ENCODE measurements around the gene EDNRA. TPM values are rescaled to one million over a fixed set of nuclear protein-coding genes. Genes with fewer than 3 reads are reported as not detected.
"Not testable (repeated sequence)": the region's sequence is repeated elsewhere in the genome, so short reads cannot be mapped to it uniquely, and the experiment has no call there.

The EDNRA gene
- total RNA-seq (2022) (0.58 and 0.73 TPM in 2 replicates), Bru-seq, nascent RNA (percentile 25 among the genes with signal in this experiment), BruChase-seq, experiment 1, labeled RNA remaining after a 2-hour chase (percentile 27 among the genes with signal in this experiment), BruChase-seq, experiment 2, labeled RNA remaining after a 6-hour chase (percentile 20 among the genes with signal in this experiment)
- long read RNA-seq, partial matches to known transcripts = 4 of 6 reads
- long read RNA-seq, other reads (novel, unspliced or antisense) = 2 of 6 reads

- ChIA-PET CTCF (no interaction called here), POLR2A (no interaction called here)
- H3K36me3 ChIP-seq (ENCODE audit: control insufficient read depth, insufficient read depth, low read length) = no peaks in the 10 kb centered on the region
- H3K4me1 Mint-ChIP-seq (ENCODE audit: low read depth, unreplicated experiment) = no peaks in the 10 kb centered on the region
- intact Hi-C loops (cut with micrococcal nuclease; ENCODE audit: unreplicated experiment) = no loop called here
- no peak within 1 kb of the TSS for H3K4me3 Mint-ChIP-seq (ENCODE audit: unreplicated experiment)
- H3K9me3 Mint-ChIP-seq (ENCODE audit: unreplicated experiment) = no peaks in the 10 kb centered on the region
- H3K27ac Mint-ChIP-seq (ENCODE audit: unreplicated experiment) = no peak within 1 kb of the TSS
- H3K9me3 ChIP-seq = no peaks in the 10 kb centered on the region
- no TSS peak for BruUV-seq (replicated peaks)
- DNase-seq = no peak
- no peak for TF ChIP-seq CTCF (IDR thresholded peaks at IDR 0.05; ENCODE audit: insufficient read depth in 1 of 2, low read depth in 1 of 2, low read length in 1 of 2, severe bottlenecking in 1 of 2, unreplicated experiment in 1 of 2)
- no peaks in the 10 kb centered on the region for H3K27me3 ChIP-seq (replicated peaks; ENCODE audit: control insufficient read depth, insufficient read depth, low read length)
- H3K36me3 Mint-ChIP-seq (ENCODE audit: insufficient read depth, unreplicated experiment) = no peaks in the 10 kb centered on the region
- no peaks in the 10 kb centered on the region for H3K4me1 ChIP-seq
- peaks cover 7% of the 10 kb centered on the region for H3K27me3 Mint-ChIP-seq (ENCODE audit: insufficient read depth, unreplicated experiment)
- no peak within 1 kb of the TSS for H3K4me3 ChIP-seq (ENCODE audit: low read depth, low read length)
Measured at GRCh38 chr4:147480891-147481576, at the start of gene EDNRA. Gene EDNRA, plus strand, starts transcription at chr4:147481097. Its CDS starts 4,585 bp downstream, at chr4:147485682.

GRCh38 chr4:147434370-147434769 lies 46.5 kb upstream of the EDNRA start:
- H3K9me3 ChIP-seq; H3K36me3 ChIP-seq (ENCODE audit: control insufficient read depth, insufficient read depth, low read length); H3K9me3 Mint-ChIP-seq (ENCODE audit: unreplicated experiment); H3K27me3 ChIP-seq (replicated peaks; ENCODE audit: control insufficient read depth, insufficient read depth, low read length); CTCF ChIA-PET; H3K36me3 Mint-ChIP-seq (ENCODE audit: insufficient read depth, unreplicated experiment); BruUV-seq (replicated peaks); H3K4me3 Mint-ChIP-seq (ENCODE audit: unreplicated experiment); H3K4me1 ChIP-seq; POLR2A ChIA-PET; intact Hi-C loops (cut with micrococcal nuclease; ENCODE audit: unreplicated experiment); H3K27ac Mint-ChIP-seq (ENCODE audit: unreplicated experiment); H3K4me1 Mint-ChIP-seq (ENCODE audit: low read depth, unreplicated experiment); H3K27me3 Mint-ChIP-seq (ENCODE audit: insufficient read depth, unreplicated experiment); DNase-seq; H3K4me3 ChIP-seq (ENCODE audit: low read depth, low read length): not testable (repeated sequence)

- Histone ChIP-seq H3K9me3 (no peaks in the 10 kb centered on the region), H3K4me3 (ENCODE audit: low read depth, low read length) (no peak overlapping the region), H3K27me3 (replicated peaks; ENCODE audit: control insufficient read depth, insufficient read depth, low read length) (no peaks in the 10 kb centered on the region), H3K4me1 (no peaks in the 10 kb centered on the region), H3K36me3 (ENCODE audit: control insufficient read depth, insufficient read depth, low read length) (no peaks in the 10 kb centered on the region)
- BruUV-seq (replicated peaks) = no TSS peak
- Mint-ChIP-seq H3K27ac (ENCODE audit: unreplicated experiment) (no peak overlapping the region), H3K9me3 (ENCODE audit: unreplicated experiment) (no peaks in the 10 kb centered on the region), H3K36me3 (ENCODE audit: insufficient read depth, unreplicated experiment) (no peaks in the 10 kb centered on the region), H3K27me3 (ENCODE audit: insufficient read depth, unreplicated experiment) (peaks cover 19% of the 10 kb centered on the region), H3K4me3 (ENCODE audit: unreplicated experiment) (no peak overlapping the region), H3K4me1 (ENCODE audit: low read depth, unreplicated experiment) (no peaks in the 10 kb centered on the region)
- intact Hi-C loops (cut with micrococcal nuclease; ENCODE audit: unreplicated experiment) = no loop called here
- ChIA-PET CTCF (no interaction called here), POLR2A (no interaction called here)
- no peak for TF ChIP-seq CTCF (IDR thresholded peaks at IDR 0.05; ENCODE audit: insufficient read depth in 1 of 2, low read depth in 1 of 2, low read length in 1 of 2, severe bottlenecking in 1 of 2, unreplicated experiment in 1 of 2)
- DNase-seq = no peak
Measured at GRCh38 chr4:147440442-147440841, 40.5 kb upstream of the EDNRA start.
